ENCODE measurements around the gene KIF5A. TPM values are rescaled to one million over a fixed set of nuclear protein-coding genes. Genes with fewer than 3 reads are reported as not detected.

KIF5A gene
- polyA plus RNA-seq, 1 of the 3 experiments (the other 2 are of a cell fraction): 6.2 TPM

DNA sequence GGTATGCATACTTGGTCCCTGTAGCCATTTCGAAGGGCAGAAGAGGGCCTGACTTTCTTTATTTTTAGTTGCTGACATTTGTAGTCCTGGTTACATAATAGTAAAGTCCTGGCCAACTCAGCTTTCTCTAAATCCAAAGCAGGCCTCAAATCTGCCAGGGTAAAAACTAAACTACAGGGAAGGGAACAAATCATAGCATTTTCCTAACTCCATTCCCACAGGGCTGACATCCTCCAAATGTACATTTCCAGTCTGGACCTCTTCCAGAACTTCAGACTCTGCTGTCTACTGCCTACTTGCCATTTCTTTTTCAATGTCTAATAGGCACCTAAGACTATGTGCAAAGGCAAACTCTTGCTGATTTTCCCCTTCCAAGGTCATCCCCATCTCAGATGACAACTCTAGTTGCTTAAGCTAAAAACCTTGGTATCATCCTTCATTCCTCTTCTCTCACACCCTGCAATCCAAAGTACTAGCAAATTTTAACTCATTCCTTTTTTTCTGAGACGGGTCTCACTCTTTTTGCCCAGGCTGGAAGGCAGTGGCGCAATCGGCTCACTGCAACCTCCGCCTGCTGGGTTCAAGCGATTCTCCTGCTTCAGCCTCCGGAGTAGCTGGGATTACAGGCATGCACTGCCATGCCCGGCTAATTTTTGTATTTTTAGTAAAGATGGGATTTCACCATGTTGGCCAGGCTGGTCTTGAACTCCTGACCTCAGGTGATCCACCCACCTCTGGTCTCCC, 31.5 kb upstream of the KIF5A start:
- Histone ChIP-seq H3K4me3 (ENCODE audit: low read depth in 2 of 2, low read length in 1 of 2) (peak overlapping the region; percentile 72 to 94), H3K4me2 (peak overlapping the region; percentile 92), H3K79me2 (ENCODE audit: insufficient read depth) (peaks cover 40% of the 10 kb centered on the region), H3K36me3 (replicated peaks in 1 of 2; ENCODE audit: control insufficient read depth in 1 of 2, insufficient read depth in 2 of 2, low read length in 1 of 2) (peaks cover 43 to 49% of the 10 kb centered on the region in 2 experiments), H3K9me3 (no peaks in the 10 kb centered on the region), H3K4me1 (ENCODE audit: control insufficient read depth in 1 of 2, insufficient read depth in 2 of 2, low read depth in 1 of 2, low read length in 1 of 2) (peaks cover 28 to 35% of the 10 kb centered on the region in 2 experiments), H3F3A (replicated peaks; ENCODE audit: insufficient read depth) (peaks cover 57% of the 10 kb centered on the region), H3K27me3 (ENCODE audit: insufficient read depth) (no peaks in the 10 kb centered on the region), H3K9me2 (no peaks in the 10 kb centered on the region), H3K9ac (peak overlapping the region; percentile 98; the same call in 1 of the 2 replicates), H2AFZ (ENCODE audit: low read depth) (no peak overlapping the region), H3K27ac (ENCODE audit: low read depth in 2 of 2, low read length in 1 of 2) (peak overlapping the region in 1 of 2 experiments; percentile 98; a peak in 1 of 4 replicates), H4K20me1 (ENCODE audit: insufficient read depth) (peaks cover 41% of the 10 kb centered on the region)
- no peak for DNase-seq
- ChIA-PET CTCF (interaction anchor here (1.4 kb wide), 2 partner anchors 19 to 59 kb away, joined by 3 read pairs; partner anchors contain the start of gene GLI1), POLR2A (interaction anchor here (0.6 to 1.1 kb wide), 2 partner anchors 16 to 1172 kb away, joined by 3 read pairs; no protein-coding TSS in a partner anchor)
- WGBS (ENCODE audit: low lambda C conversion rate): 92% methylated on average over 8 of the region's 8 CpGs
- TF ChIP-seq, protein P1, sequence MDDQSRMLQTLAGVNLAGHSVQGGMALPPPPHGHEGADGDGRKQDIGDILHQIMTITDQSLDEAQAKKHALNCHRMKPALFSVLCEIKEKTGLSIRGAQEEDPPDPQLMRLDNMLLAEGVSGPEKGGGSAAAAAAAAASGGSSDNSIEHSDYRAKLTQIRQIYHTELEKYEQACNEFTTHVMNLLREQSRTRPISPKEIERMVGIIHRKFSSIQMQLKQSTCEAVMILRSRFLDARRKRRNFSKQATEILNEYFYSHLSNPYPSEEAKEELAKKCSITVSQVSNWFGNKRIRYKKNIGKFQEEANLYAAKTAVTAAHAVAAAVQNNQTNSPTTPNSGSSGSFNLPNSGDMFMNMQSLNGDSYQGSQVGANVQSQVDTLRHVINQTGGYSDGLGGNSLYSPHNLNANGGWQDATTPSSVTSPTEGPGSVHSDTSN (IDR thresholded peaks at IDR 0.05): no peak
- TF ChIP-seq RXRA (IDR thresholded peaks at IDR 0.05; ENCODE audit: borderline replicate concordance, low read depth) (no peak), MEF2A (IDR thresholded peaks at IDR 0.05; ENCODE audit: borderline replicate concordance, low read depth) (no peak), FOXJ3 (CRISPR knock-in tag; IDR thresholded peaks at IDR 0.05) (no peak), SMC3 (IDR thresholded peaks at IDR 0.05; ENCODE audit: low read depth, low read length) (no peak), IRF3 (IDR thresholded peaks at IDR 0.05; ENCODE audit: low read depth, low read length) (no peak), TEAD4 (IDR thresholded peaks at IDR 0.05; ENCODE audit: borderline replicate concordance, insufficient read depth) (no peak)

DNA sequence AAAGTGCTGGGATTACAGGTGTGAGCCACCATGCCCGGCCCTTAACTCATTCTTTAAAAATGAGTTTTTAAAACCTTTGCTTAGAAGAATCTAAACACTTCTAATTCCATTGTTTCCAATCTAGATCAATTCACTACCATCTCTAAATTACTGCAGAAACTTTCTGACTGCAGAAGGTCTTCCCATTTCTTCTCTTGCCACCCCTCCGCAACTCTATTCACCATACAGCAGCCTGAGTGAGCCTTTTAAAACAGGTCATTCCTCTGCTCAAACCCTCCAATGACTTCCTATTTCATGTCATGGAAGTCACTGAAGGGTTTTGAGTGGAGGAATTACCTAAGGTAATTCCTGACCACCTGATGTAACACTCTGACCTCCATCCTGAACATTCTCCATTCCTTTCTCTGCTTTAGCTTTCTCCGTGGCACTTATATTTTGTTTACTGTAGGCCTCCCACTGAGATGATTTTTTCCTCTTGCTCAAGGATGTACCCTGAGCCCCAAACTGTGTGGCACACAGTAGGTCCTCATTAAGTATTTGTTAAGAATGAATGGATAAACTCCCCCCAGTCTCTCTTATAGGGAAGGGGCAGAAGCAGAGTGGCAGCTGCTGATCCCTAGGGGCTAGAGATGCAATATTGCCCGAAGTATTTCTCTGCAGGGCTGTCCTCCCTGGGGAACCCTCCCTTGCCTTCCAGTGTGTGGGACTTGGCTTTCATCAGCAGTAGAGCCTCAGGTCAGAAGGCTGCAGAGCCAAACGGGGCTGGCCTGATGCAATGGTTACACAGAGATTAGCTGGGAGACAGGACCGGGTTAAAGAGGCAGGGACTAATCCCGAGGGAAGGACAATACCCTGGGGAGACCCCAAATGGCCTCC, 30.7 kb upstream of the KIF5A start:
- Histone ChIP-seq H3K4me1 (ENCODE audit: control insufficient read depth in 1 of 2, insufficient read depth in 2 of 2, low read depth in 1 of 2, low read length in 1 of 2) (peaks cover 36 to 40% of the 10 kb centered on the region in 2 experiments), H3F3A (replicated peaks; ENCODE audit: insufficient read depth) (peaks cover 62% of the 10 kb centered on the region), H3K9me3 (no peaks in the 10 kb centered on the region), H3K27me3 (ENCODE audit: insufficient read depth) (no peaks in the 10 kb centered on the region), H2AFZ (ENCODE audit: low read depth) (no peak overlapping the region), H3K36me3 (replicated peaks in 1 of 2; ENCODE audit: control insufficient read depth in 1 of 2, insufficient read depth in 2 of 2, low read length in 1 of 2) (peaks cover 43 to 49% of the 10 kb centered on the region in 2 experiments), H3K79me2 (ENCODE audit: insufficient read depth) (peaks cover 48% of the 10 kb centered on the region), H4K20me1 (ENCODE audit: insufficient read depth) (peaks cover 48% of the 10 kb centered on the region), H3K4me3 (ENCODE audit: low read depth in 2 of 2, low read length in 1 of 2) (peak overlapping the region; percentile 72 to 94), H3K27ac (ENCODE audit: low read depth in 2 of 2, low read length in 1 of 2) (peak overlapping the region; percentile 97 to 98), H3K9ac (peak overlapping the region; percentile 98), H3K9me2 (no peaks in the 10 kb centered on the region), H3K4me2 (peak overlapping the region; percentile 92)
- no peak for DNase-seq
- TF ChIP-seq CTCF (IDR thresholded peaks at IDR 0.05): no peak
- TF ChIP-seq NFIC (IDR thresholded peaks at IDR 0.05; ENCODE audit: borderline replicate concordance): no peak
- TF ChIP-seq, protein P2, sequence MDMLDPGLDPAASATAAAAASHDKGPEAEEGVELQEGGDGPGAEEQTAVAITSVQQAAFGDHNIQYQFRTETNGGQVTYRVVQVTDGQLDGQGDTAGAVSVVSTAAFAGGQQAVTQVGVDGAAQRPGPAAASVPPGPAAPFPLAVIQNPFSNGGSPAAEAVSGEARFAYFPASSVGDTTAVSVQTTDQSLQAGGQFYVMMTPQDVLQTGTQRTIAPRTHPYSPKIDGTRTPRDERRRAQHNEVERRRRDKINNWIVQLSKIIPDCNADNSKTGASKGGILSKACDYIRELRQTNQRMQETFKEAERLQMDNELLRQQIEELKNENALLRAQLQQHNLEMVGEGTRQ (IDR thresholded peaks at IDR 0.05; ENCODE audit: borderline replicate concordance, low read depth, low read length): no peak
- TF ChIP-seq FOSL2 (IDR thresholded peaks at IDR 0.05; ENCODE audit: borderline replicate concordance, low read depth): no peak
- TF ChIP-seq NRF1 (IDR thresholded peaks at IDR 0.05; ENCODE audit: low read depth, low read length): no peak
- TF ChIP-seq POLR2AphosphoS5 (IDR thresholded peaks at IDR 0.05; ENCODE audit: low read depth, low read length): peak; percentile 1; the same call in 1 of the 2 replicates
- TF ChIP-seq FOXM1 (IDR thresholded peaks at IDR 0.05; ENCODE audit: low read depth): no peak
- no peak for TF ChIP-seq SIN3A (IDR thresholded peaks at IDR 0.05; ENCODE audit: borderline replicate concordance, low read depth, low read length)
- no peak for TF ChIP-seq SMC3 (IDR thresholded peaks at IDR 0.05; ENCODE audit: low read depth, low read length)
- WGBS (ENCODE audit: low lambda C conversion rate): 32% methylated on average over 6 of the region's 7 CpGs
- ChIA-PET POLR2A (interaction anchor here (0.6 to 2.2 kb wide), 11 partner anchors 13 to 1172 kb away, joined by 3 to 13 read pairs (median 5); partner anchors contain the start of genes DCTN2, MARS1 and SHMT2), CTCF (interaction anchor here (1.0 to 1.9 kb wide), 3 partner anchors 44 to 60 kb away, joined by 3 to 5 read pairs (median 3); no protein-coding TSS in a partner anchor)
